Mucosa of rectum (tissue), 2 donors: ENCODE data around the gene RUNX2.

Source experiments
- H3K27ac ChIP-seq, 2 donors: one replicate each; pipeline ENCODE4 v1.7.0; 2013; ENCODE audit warnings: inconsistent platforms in 2 of 2, low read depth in 2 of 2, low read length in 2 of 2
- H3K27me3 ChIP-seq, 2 donors: one replicate each; pipeline ENCODE4 v1.7.0; 2013; ENCODE audit warnings: low read length in 2 of 2; ENCODE audit not compliant: control insufficient read depth in 2 of 2, insufficient read depth in 2 of 2
- H3K36me3 ChIP-seq, 2 donors: one replicate each; pipeline ENCODE4 v1.7.0; 2013; ENCODE audit warnings: low read length in 2 of 2; ENCODE audit not compliant: control insufficient read depth in 2 of 2, insufficient read depth in 2 of 2
- H3K4me1 ChIP-seq, 2 donors: one replicate each; pipeline ENCODE4 v1.7.0; 2013; ENCODE audit warnings: low read length in 2 of 2, mild to moderate bottlenecking in 1 of 2; ENCODE audit not compliant: control insufficient read depth in 2 of 2, insufficient read depth in 2 of 2
- H3K4me3 ChIP-seq, 2 donors: one replicate each; pipeline ENCODE4 v1.7.0; 2013; ENCODE audit warnings: low read length in 2 of 2
- H3K9ac ChIP-seq, 2 donors: one replicate each; pipeline ENCODE4 v1.7.0; 2013; ENCODE audit warnings: low read length in 2 of 2, low read depth in 1 of 2, mild to moderate bottlenecking in 1 of 2
- H3K9me3 ChIP-seq, 2 donors: one replicate each; pipeline ENCODE4 v1.7.0; 2013; ENCODE audit warnings: low read length in 2 of 2; ENCODE audit not compliant: control insufficient read depth in 2 of 2
- donor health status: healthy.
- donor health status: Normal muscosa, but diverticular disease.

RUNX2 gene

DNA sequence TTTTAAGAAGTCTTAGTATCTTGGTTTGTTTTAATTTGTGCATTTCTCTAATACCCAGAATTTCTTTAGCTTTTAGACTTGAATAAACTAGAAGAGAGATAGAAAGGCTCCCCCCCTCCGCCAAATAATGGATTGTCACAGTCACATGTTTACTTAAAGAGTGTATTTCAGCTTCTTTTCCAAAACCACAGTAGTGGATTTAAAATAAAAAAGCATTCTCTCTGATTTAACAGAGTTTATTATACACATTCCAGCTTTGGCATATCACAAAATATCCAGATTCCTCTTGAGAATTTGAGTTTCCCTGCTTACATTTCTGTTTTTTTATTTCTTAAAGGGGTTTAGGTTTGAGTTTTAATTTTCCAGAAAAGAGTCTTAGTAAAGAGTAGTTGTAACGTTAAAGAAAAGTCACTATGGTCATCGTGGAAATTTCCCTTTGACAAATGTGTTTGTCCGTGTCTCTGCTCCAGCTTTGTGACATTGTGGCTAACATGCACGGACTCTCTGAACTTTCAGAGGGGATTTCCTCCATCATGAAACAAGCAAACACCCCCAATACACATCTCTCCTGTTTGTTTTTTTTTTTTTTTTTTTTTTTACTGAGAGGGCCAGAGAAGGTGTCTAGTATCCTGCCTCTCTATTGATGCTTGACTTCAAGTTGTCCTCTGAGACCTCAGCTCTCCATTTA lies 163.1 kb downstream of the RUNX2 start:
- no peak overlapping the region for H3K4me3 ChIP-seq
- no peaks in the 10 kb centered on the region for H3K4me1 ChIP-seq
- H3K9me3 ChIP-seq: no peaks in the 10 kb centered on the region
- no peak overlapping the region for H3K27ac ChIP-seq
- H3K27me3 ChIP-seq: no peaks in the 10 kb centered on the region
- no peak overlapping the region for H3K9ac ChIP-seq
- H3K36me3 ChIP-seq: no peaks in the 10 kb centered on the region

DNA sequence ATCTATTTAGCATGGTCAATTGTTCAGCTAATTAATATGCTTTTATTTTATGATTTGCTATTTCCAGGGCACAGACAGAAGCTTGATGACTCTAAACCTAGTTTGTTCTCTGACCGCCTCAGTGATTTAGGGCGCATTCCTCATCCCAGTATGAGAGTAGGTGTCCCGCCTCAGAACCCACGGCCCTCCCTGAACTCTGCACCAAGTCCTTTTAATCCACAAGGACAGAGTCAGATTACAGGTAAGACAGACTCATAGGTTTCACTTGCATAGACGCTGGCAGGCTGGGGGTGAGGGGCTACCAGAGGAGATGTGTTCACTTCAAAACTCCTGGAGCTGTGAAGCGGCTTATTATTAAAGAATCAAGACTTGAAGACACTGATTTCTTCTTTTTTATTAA lies 163.7 kb downstream of the RUNX2 start:
- Histone ChIP-seq H3K27ac (no peak overlapping the region), H3K4me3 (no peak overlapping the region), H3K4me1 (peaks cover 0 to under 1% of the 10 kb centered on the region in 2 donors), H3K9me3 (no peaks in the 10 kb centered on the region), H3K9ac (no peak overlapping the region), H3K36me3 (no peaks in the 10 kb centered on the region), H3K27me3 (no peaks in the 10 kb centered on the region)

DNA sequence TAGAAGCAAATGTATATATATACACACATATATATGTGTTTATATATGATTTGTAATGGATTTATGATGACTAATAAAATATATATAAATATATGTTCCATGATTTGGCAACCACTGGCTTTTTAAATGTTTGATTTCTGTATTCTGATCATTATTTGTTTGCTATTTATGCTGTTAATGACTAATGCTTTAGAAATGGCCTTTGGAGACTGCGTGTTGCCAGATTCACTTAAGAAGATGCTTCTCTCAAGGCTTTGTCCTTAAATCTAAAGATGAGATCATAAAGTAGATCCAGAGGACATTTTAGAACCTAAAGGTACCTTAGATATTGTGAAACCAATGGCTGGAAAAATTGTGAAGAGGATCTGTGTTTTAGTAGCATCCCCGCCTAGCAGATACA lies 165.6 kb downstream of the RUNX2 start:
- no peaks in the 10 kb centered on the region for H3K9me3 ChIP-seq
- no peak overlapping the region for H3K4me3 ChIP-seq
- no peak overlapping the region for H3K9ac ChIP-seq
- peaks cover 0 to 3% of the 10 kb centered on the region in 2 donors for H3K4me1 ChIP-seq
- no peaks in the 10 kb centered on the region for H3K27me3 ChIP-seq
- no peaks in the 10 kb centered on the region for H3K36me3 ChIP-seq
- no peak overlapping the region for H3K27ac ChIP-seq

- no peaks in the 10 kb centered on the region for H3K9me3 ChIP-seq
- peaks cover 0 to 5% of the 10 kb centered on the region in 2 donors for H3K4me1 ChIP-seq
- H3K27me3 ChIP-seq: no peaks in the 10 kb centered on the region
- no peaks in the 10 kb centered on the region for H3K36me3 ChIP-seq
- H3K9ac ChIP-seq: no peak overlapping the region
- H3K27ac ChIP-seq: no peak overlapping the region
- H3K4me3 ChIP-seq: no peak overlapping the region
Observed at GRCh38 chr6:45494416-45495135, 166.4 kb downstream of the RUNX2 start.

- H3K27ac ChIP-seq: no peak overlapping the region
- no peaks in the 10 kb centered on the region for H3K36me3 ChIP-seq
- no peaks in the 10 kb centered on the region for H3K27me3 ChIP-seq
Observed at GRCh38 chr6:45495429-45496084, 167.4 kb downstream of the RUNX2 start.

DNA sequence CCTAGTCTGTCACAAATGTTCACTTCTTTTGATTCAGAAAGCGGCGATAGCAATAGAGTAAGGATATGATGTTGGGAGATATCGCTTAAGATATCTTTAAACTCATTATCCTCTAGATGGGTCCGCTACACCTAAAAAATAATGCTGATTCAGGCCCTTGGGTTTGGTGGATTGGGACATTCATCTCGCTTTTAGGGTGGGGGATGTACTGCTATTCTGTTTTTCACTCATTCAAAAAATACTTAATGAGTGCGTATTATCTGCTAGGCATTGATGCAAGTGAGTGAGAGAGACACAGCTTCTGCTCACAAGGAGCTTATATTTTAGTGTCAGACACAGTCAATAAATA lies 167.9 kb downstream of the RUNX2 start:
- Histone ChIP-seq H3K9ac (no peak overlapping the region), H3K27me3 (no peaks in the 10 kb centered on the region), H3K9me3 (no peaks in the 10 kb centered on the region), H3K36me3 (no peaks in the 10 kb centered on the region), H3K4me3 (no peak overlapping the region), H3K27ac (no peak overlapping the region), H3K4me1 (peaks cover 0 to 5% of the 10 kb centered on the region in 2 donors)

More at GRCh38 chr6:45495429-45496084, 167.4 kb downstream of the RUNX2 start:
- no peaks in the 10 kb centered on the region for H3K9me3 ChIP-seq
- no peak overlapping the region for H3K9ac ChIP-seq
- peaks cover 0 to 5% of the 10 kb centered on the region in 2 donors for H3K4me1 ChIP-seq
- H3K4me3 ChIP-seq: no peak overlapping the region

GRCh38 chr6:45498591-45498990 lies 170.5 kb downstream of the RUNX2 start:
- Histone ChIP-seq H3K4me3 (no peak overlapping the region), H3K27me3 (no peaks in the 10 kb centered on the region), H3K27ac (no peak overlapping the region), H3K4me1 (peaks cover 0 to 5% of the 10 kb centered on the region in 2 donors), H3K36me3 (no peaks in the 10 kb centered on the region), H3K9me3 (no peaks in the 10 kb centered on the region), H3K9ac (no peak overlapping the region)

- Histone ChIP-seq H3K9ac (no peak overlapping the region), H3K9me3 (no peaks in the 10 kb centered on the region), H3K27me3 (no peaks in the 10 kb centered on the region), H3K4me3 (no peak overlapping the region), H3K4me1 (peaks cover 0 to 5% of the 10 kb centered on the region in 2 donors), H3K36me3 (no peaks in the 10 kb centered on the region), H3K27ac (no peak overlapping the region)
Observed at GRCh38 chr6:45500924-45501816, 173.0 kb downstream of the RUNX2 start.

- no peak overlapping the region for H3K9ac ChIP-seq
- H3K27me3 ChIP-seq: no peaks in the 10 kb centered on the region
- H3K27ac ChIP-seq: no peak overlapping the region
- H3K4me1 ChIP-seq: peaks cover 0 to 3% of the 10 kb centered on the region in 2 donors
- H3K9me3 ChIP-seq: no peaks in the 10 kb centered on the region
- no peak overlapping the region for H3K4me3 ChIP-seq
- no peaks in the 10 kb centered on the region for H3K36me3 ChIP-seq
Observed at GRCh38 chr6:45502456-45502855, 174.3 kb downstream of the RUNX2 start.
